Large intestine (tissue), 3 donors: Measurements from ENCODE around the gene OPRM1. TPM values are rescaled to one million over a fixed set of nuclear protein-coding genes. Genes with fewer than 3 reads are reported as not detected.

ENCODE experiments used
- DNase-seq, 2 donors: peaks; one replicate each; pipeline versions ENCODE4 v3.0.0 to v3.0.0-alpha.2; 2013
- H3K27ac ChIP-seq: one replicate; pipeline ENCODE4 v1.5.1; 2013; ENCODE audit warnings: low read length
- H3K27me3 ChIP-seq: 2 replicates; pipeline ENCODE4 v1.6.1; 2013; ENCODE audit warnings: low read length; ENCODE audit not compliant: control insufficient read depth, insufficient read depth
- H3K36me3 ChIP-seq: 2 replicates; pipeline ENCODE4 v1.6.1; 2013; ENCODE audit warnings: low read length; ENCODE audit not compliant: control insufficient read depth, insufficient read depth
- H3K4me1 ChIP-seq: one replicate; pipeline ENCODE4 v1.6.1; 2013; ENCODE audit warnings: low read length; ENCODE audit not compliant: control insufficient read depth, insufficient read depth
- H3K4me3 ChIP-seq: one replicate; pipeline ENCODE4 v1.5.1; 2013; ENCODE audit warnings: low read length
- H3K9me3 ChIP-seq: one replicate; pipeline ENCODE4 v1.6.1; 2013; ENCODE audit warnings: mild to moderate bottlenecking, low read depth, low read length, moderate library complexity; ENCODE audit not compliant: control insufficient read depth
- WGBS: methylation state at CpG from one replicate; pipeline ENCODE4 v1.1.5; 2013; ENCODE audit warnings: low lambda C conversion rate; ENCODE audit not compliant: insufficient coverage; 5-methylcytosine and 5-hydroxymethylcytosine counted together
- polyA plus RNA-seq: library from polyadenylated mRNA; unstranded; fragments of 120-200 nt; gene quantifications from one replicate; pipeline ENCODE4 v1.2.1, GENCODE V29; 2013

The OPRM1 gene
- polyA plus RNA-seq, 1 donor: 0.67 TPM

GRCh38 chr6:154111025-154111424 is 72.0 kb downstream of the OPRM1 start:
- Histone ChIP-seq H3K9me3 (no peaks in the 10 kb centered on the region), H3K27me3 (no peaks in the 10 kb centered on the region), H3K4me3 (no peak overlapping the region), H3K36me3 (no peaks in the 10 kb centered on the region), H3K4me1 (no peaks in the 10 kb centered on the region), H3K27ac (no peak overlapping the region)
- no peak for DNase-seq
- WGBS: 80% methylated on average over 1 of the region's 1 CpG

GRCh38 chr6:154112181-154112809 is 73.3 kb downstream of the OPRM1 start:
- no peak for DNase-seq
- H3K4me3 ChIP-seq: no peak overlapping the region
- no peaks in the 10 kb centered on the region for H3K36me3 ChIP-seq
- no peaks in the 10 kb centered on the region for H3K4me1 ChIP-seq
- no peaks in the 10 kb centered on the region for H3K9me3 ChIP-seq
- no CpG with 5 or more reads among the region's 2 CpGs for WGBS
- H3K27ac ChIP-seq: no peak overlapping the region
- no peaks in the 10 kb centered on the region for H3K27me3 ChIP-seq

GRCh38 chr6:154113392-154113791 is 74.4 kb downstream of the OPRM1 start:
- Histone ChIP-seq H3K27ac (no peak overlapping the region), H3K9me3 (no peaks in the 10 kb centered on the region), H3K36me3 (no peaks in the 10 kb centered on the region), H3K4me3 (no peak overlapping the region), H3K27me3 (no peaks in the 10 kb centered on the region), H3K4me1 (no peaks in the 10 kb centered on the region)
- no CpG with 5 or more reads among the region's 3 CpGs for WGBS
- no peak for DNase-seq

- Histone ChIP-seq H3K4me1 (no peaks in the 10 kb centered on the region), H3K4me3 (no peak overlapping the region), H3K36me3 (no peaks in the 10 kb centered on the region), H3K27me3 (no peaks in the 10 kb centered on the region), H3K27ac (no peak overlapping the region), H3K9me3 (no peaks in the 10 kb centered on the region)
- DNase-seq: no peak
- WGBS: 90% methylated on average over 2 of the region's 4 CpGs
Observed at GRCh38 chr6:154117485-154117884, 78.4 kb downstream of the OPRM1 start.

- WGBS: no CpG with 5 or more reads among the region's 2 CpGs
- Histone ChIP-seq H3K27me3 (no peaks in the 10 kb centered on the region), H3K9me3 (no peaks in the 10 kb centered on the region), H3K4me3 (no peak overlapping the region), H3K4me1 (no peaks in the 10 kb centered on the region), H3K36me3 (no peaks in the 10 kb centered on the region), H3K27ac (no peak overlapping the region)
- no peak for DNase-seq
Observed at GRCh38 chr6:154122195-154122925, 83.3 kb downstream of the OPRM1 start.

- H3K36me3 ChIP-seq: no peaks in the 10 kb centered on the region
- WGBS: no CpG with 5 or more reads among the region's 8 CpGs
- DNase-seq: no peak
- H3K4me1 ChIP-seq: no peaks in the 10 kb centered on the region
- no peak overlapping the region for H3K4me3 ChIP-seq
- no peaks in the 10 kb centered on the region for H3K27me3 ChIP-seq
- no peak overlapping the region for H3K27ac ChIP-seq
- H3K9me3 ChIP-seq: no peaks in the 10 kb centered on the region
Observed at GRCh38 chr6:154123155-154123956, 84.3 kb downstream of the OPRM1 start.

GRCh38 chr6:154125421-154125820 is 86.4 kb downstream of the OPRM1 start:
- no peak overlapping the region for H3K4me3 ChIP-seq
- H3K27ac ChIP-seq: no peak overlapping the region
- H3K4me1 ChIP-seq: no peaks in the 10 kb centered on the region
- no peaks in the 10 kb centered on the region for H3K27me3 ChIP-seq
- WGBS: 100% methylated on average over 2 of the region's 2 CpGs
- no peaks in the 10 kb centered on the region for H3K9me3 ChIP-seq
- DNase-seq: no peak
- no peaks in the 10 kb centered on the region for H3K36me3 ChIP-seq

GRCh38 chr6:154127657-154128056 is 88.6 kb downstream of the OPRM1 start:
- WGBS: no CpG with 5 or more reads among the region's 2 CpGs
- no peak overlapping the region for H3K4me3 ChIP-seq
- no peaks in the 10 kb centered on the region for H3K36me3 ChIP-seq
- no peak for DNase-seq
- no peaks in the 10 kb centered on the region for H3K27me3 ChIP-seq
- H3K9me3 ChIP-seq: no peaks in the 10 kb centered on the region
- H3K27ac ChIP-seq: no peak overlapping the region
- no peaks in the 10 kb centered on the region for H3K4me1 ChIP-seq

GRCh38 chr6:154134471-154135147 is 95.6 kb downstream of the OPRM1 start:
- DNase-seq: no peak
- H3K4me3 ChIP-seq: no peak overlapping the region
- no peaks in the 10 kb centered on the region for H3K9me3 ChIP-seq
- 87% methylated on average over 3 of the region's 8 CpGs for WGBS
- H3K4me1 ChIP-seq: no peaks in the 10 kb centered on the region
- H3K27me3 ChIP-seq: no peaks in the 10 kb centered on the region
- H3K27ac ChIP-seq: no peak overlapping the region
- H3K36me3 ChIP-seq: no peaks in the 10 kb centered on the region

- Histone ChIP-seq H3K27me3 (no peaks in the 10 kb centered on the region), H3K9me3 (no peaks in the 10 kb centered on the region), H3K27ac (no peak overlapping the region), H3K4me3 (no peak overlapping the region), H3K4me1 (no peaks in the 10 kb centered on the region), H3K36me3 (no peaks in the 10 kb centered on the region)
- DNase-seq: no peak
- WGBS: no CpG with 5 or more reads among the region's 6 CpGs
Observed at GRCh38 chr6:154138793-154139192, 99.8 kb downstream of the OPRM1 start.
